ENCODE data around the gene KCNS1. TPM values are rescaled to one million over a fixed set of nuclear protein-coding genes. Genes with fewer than 3 reads are reported as not detected.

Gene KCNS1
- total and polyA plus RNA-seq, 8 donors: 0.30 TPM; not detected in 7

- Histone ChIP-seq H3K4me3 (no peak overlapping the region), H3K36me3 (peaks cover 6 to 38% (median 24%) of the 10 kb centered on the region in 4 donors), H3K27me3 (no peaks in the 10 kb centered on the region), H3K9me3 (peaks cover 4 to 14% (median 9%) of the 10 kb centered on the region in 4 donors), H3K27ac (no peak overlapping the region), H3K4me1 (no peaks in the 10 kb centered on the region)
- DNase-seq: no peak
- 86 to 100% (median 96%) methylated on average over 1 of the region's 1 CpG for WGBS, 5 donors
- TF ChIP-seq EP300 (IDR thresholded peaks at IDR 0.05): no peak
- TF ChIP-seq POLR2AphosphoS5 (IDR thresholded peaks at IDR 0.05): no peak
- TF ChIP-seq CTCF (IDR thresholded peaks at IDR 0.05): no peak
- TF ChIP-seq POLR2A (IDR thresholded peaks at IDR 0.05): no peak
- intact Hi-C loops (cut with DNase I; ENCODE audit: low total_unique reads): no loop called here
Measured at GRCh38 chr20:45085867-45086266, 15.1 kb downstream of the KCNS1 start.

GRCh38 chr20:45085289-45085688 lies 15.6 kb downstream of the KCNS1 start:
- H3K27me3 ChIP-seq: no peaks in the 10 kb centered on the region
- H3K9me3 ChIP-seq: peaks cover 4 to 14% (median 9%) of the 10 kb centered on the region in 4 donors
- WGBS, 5 donors: 64 to 84% (median 78%) methylated on average over 2 of the region's 2 CpGs
- intact Hi-C loops (cut with DNase I; ENCODE audit: low total_unique reads): no loop called here
- no peak overlapping the region for H3K4me3 ChIP-seq
- TF ChIP-seq POLR2AphosphoS5 (IDR thresholded peaks at IDR 0.05) (no peak), POLR2A (IDR thresholded peaks at IDR 0.05) (no peak), EP300 (IDR thresholded peaks at IDR 0.05) (no peak), CTCF (IDR thresholded peaks at IDR 0.05) (no peak)
- H3K4me1 ChIP-seq: no peaks in the 10 kb centered on the region
- no peak for DNase-seq
- H3K36me3 ChIP-seq: peaks cover 6 to 44% (median 30%) of the 10 kb centered on the region in 4 donors
- H3K27ac ChIP-seq: no peak overlapping the region

GRCh38 chr20:45083127-45083526 lies 17.8 kb downstream of the KCNS1 start:
- DNase-seq: no peak
- H3K9me3 ChIP-seq: peaks cover 4 to 14% (median 9%) of the 10 kb centered on the region in 4 donors
- 87 to 100% (median 95%) methylated on average over 1 of the region's 1 CpG for WGBS, 5 donors
- H3K27me3 ChIP-seq: no peaks in the 10 kb centered on the region
- no peak overlapping the region for H3K4me3 ChIP-seq
- intact Hi-C loops (cut with DNase I; ENCODE audit: low total_unique reads): no loop called here
- no peak overlapping the region for H3K27ac ChIP-seq
- TF ChIP-seq POLR2A (IDR thresholded peaks at IDR 0.05): no peak
- no peak for TF ChIP-seq EP300 (IDR thresholded peaks at IDR 0.05)
- no peak for TF ChIP-seq POLR2AphosphoS5 (IDR thresholded peaks at IDR 0.05)
- no peak for TF ChIP-seq CTCF (IDR thresholded peaks at IDR 0.05)
- no peaks in the 10 kb centered on the region for H3K4me1 ChIP-seq
- H3K36me3 ChIP-seq: peaks cover 6 to 63% (median 51%) of the 10 kb centered on the region in 4 donors

- Histone ChIP-seq H3K4me3 (no peak overlapping the region), H3K4me1 (no peaks in the 10 kb centered on the region), H3K27ac (no peak overlapping the region), H3K27me3 (no peaks in the 10 kb centered on the region), H3K9me3 (peaks cover 4 to 14% (median 9%) of the 10 kb centered on the region in 4 donors), H3K36me3 (peaks cover 9 to 70% (median 58%) of the 10 kb centered on the region in 4 donors)
- no peak for DNase-seq
- TF ChIP-seq POLR2A (IDR thresholded peaks at IDR 0.05) (no peak), CTCF (IDR thresholded peaks at IDR 0.05) (no peak), EP300 (IDR thresholded peaks at IDR 0.05) (no peak), POLR2AphosphoS5 (IDR thresholded peaks at IDR 0.05) (no peak)
- intact Hi-C loops (cut with DNase I; ENCODE audit: low total_unique reads): no loop called here
- 93 to 100% (median 99%) methylated on average over 3 of the region's 3 CpGs for WGBS, 5 donors
Measured at GRCh38 chr20:45082468-45082867, 18.5 kb downstream of the KCNS1 start.

All from stomach (tissue), 9 donors.